Measurements from ENCODE around the gene OGN. TPM values are rescaled to one million over a fixed set of nuclear protein-coding genes. Genes with fewer than 3 reads are reported as not detected.

Gene OGN
- total RNA-seq, 1 donor from 2014 or later: 2.8 TPM

GRCh38 chr9:92402826-92403745 is 1.3 kb downstream of the OGN start:
- Mint-ChIP-seq H3K4me1 (ENCODE audit: unreplicated experiment) (peaks cover 5% of the 10 kb centered on the region), H3K9me3 (no peaks in the 10 kb centered on the region), H3K4me3 (no peak overlapping the region), H3K27me3 (no peaks in the 10 kb centered on the region), H3K27ac (no peak overlapping the region), H3K36me3 (no peaks in the 10 kb centered on the region)
- TF ChIP-seq CTCF (conservative IDR thresholded peaks at IDR 0.05): no peak
- no peak for DNase-seq (ENCODE audit: extremely low spot score, unreplicated experiment)

- Mint-ChIP-seq H3K27me3 (no peaks in the 10 kb centered on the region), H3K27ac (no peak overlapping the region), H3K4me1 (ENCODE audit: unreplicated experiment) (peaks cover 5% of the 10 kb centered on the region), H3K9me3 (no peaks in the 10 kb centered on the region), H3K4me3 (no peak overlapping the region), H3K36me3 (no peaks in the 10 kb centered on the region)
- no peak for DNase-seq (ENCODE audit: extremely low spot score, unreplicated experiment)
- TF ChIP-seq CTCF (conservative IDR thresholded peaks at IDR 0.05): no peak
These were observed 2.0 kb downstream of the OGN start for GRCh38 chr9:92402360-92402759.

- H3K27ac Mint-ChIP-seq: no peak overlapping the region
These were observed 6.5 kb downstream of the OGN start for GRCh38 chr9:92397853-92398252.

GRCh38 chr9:92395617-92396016 is 8.8 kb downstream of the OGN start:
- H3K4me3 Mint-ChIP-seq: no peak overlapping the region
- H3K36me3 Mint-ChIP-seq: no peaks in the 10 kb centered on the region
- no peaks in the 10 kb centered on the region for H3K9me3 Mint-ChIP-seq
- H3K27ac Mint-ChIP-seq: no peak overlapping the region
- no peaks in the 10 kb centered on the region for H3K27me3 Mint-ChIP-seq
- H3K4me1 Mint-ChIP-seq (ENCODE audit: unreplicated experiment): no peaks in the 10 kb centered on the region
- TF ChIP-seq CTCF (conservative IDR thresholded peaks at IDR 0.05): no peak
- no peak for DNase-seq (ENCODE audit: extremely low spot score, unreplicated experiment)

More at GRCh38 chr9:92397853-92398252, 6.5 kb downstream of the OGN start:
- Mint-ChIP-seq H3K4me3 (no peak overlapping the region), H3K4me1 (ENCODE audit: unreplicated experiment) (no peaks in the 10 kb centered on the region), H3K9me3 (no peaks in the 10 kb centered on the region), H3K36me3 (no peaks in the 10 kb centered on the region), H3K27me3 (no peaks in the 10 kb centered on the region)
- no peak for TF ChIP-seq CTCF (conservative IDR thresholded peaks at IDR 0.05)
- no peak for DNase-seq (ENCODE audit: extremely low spot score, unreplicated experiment)

- Mint-ChIP-seq H3K27ac (no peak overlapping the region), H3K4me1 (ENCODE audit: unreplicated experiment) (no peaks in the 10 kb centered on the region), H3K27me3 (no peaks in the 10 kb centered on the region), H3K36me3 (no peaks in the 10 kb centered on the region), H3K9me3 (no peaks in the 10 kb centered on the region), H3K4me3 (no peak overlapping the region)
- TF ChIP-seq CTCF (conservative IDR thresholded peaks at IDR 0.05): no peak
- no peak for DNase-seq (ENCODE audit: extremely low spot score, unreplicated experiment)
These were observed 10.7 kb downstream of the OGN start for GRCh38 chr9:92393686-92394085.

Measured in type B pancreatic cell (in vitro differentiated cells).